GM19324 (cell line): Measurements from ENCODE around the gene HOXC13.

Experiments used
- ATAC-seq: cut with Tn5 transposase; IDR thresholded peaks from one replicate; pipeline ENCODE4 v1.9.1; 2021; ENCODE audit warnings: mild to moderate bottlenecking, moderate library complexity; ENCODE audit not compliant: unreplicated experiment, low FRiP score

HOXC13 gene

DNA sequence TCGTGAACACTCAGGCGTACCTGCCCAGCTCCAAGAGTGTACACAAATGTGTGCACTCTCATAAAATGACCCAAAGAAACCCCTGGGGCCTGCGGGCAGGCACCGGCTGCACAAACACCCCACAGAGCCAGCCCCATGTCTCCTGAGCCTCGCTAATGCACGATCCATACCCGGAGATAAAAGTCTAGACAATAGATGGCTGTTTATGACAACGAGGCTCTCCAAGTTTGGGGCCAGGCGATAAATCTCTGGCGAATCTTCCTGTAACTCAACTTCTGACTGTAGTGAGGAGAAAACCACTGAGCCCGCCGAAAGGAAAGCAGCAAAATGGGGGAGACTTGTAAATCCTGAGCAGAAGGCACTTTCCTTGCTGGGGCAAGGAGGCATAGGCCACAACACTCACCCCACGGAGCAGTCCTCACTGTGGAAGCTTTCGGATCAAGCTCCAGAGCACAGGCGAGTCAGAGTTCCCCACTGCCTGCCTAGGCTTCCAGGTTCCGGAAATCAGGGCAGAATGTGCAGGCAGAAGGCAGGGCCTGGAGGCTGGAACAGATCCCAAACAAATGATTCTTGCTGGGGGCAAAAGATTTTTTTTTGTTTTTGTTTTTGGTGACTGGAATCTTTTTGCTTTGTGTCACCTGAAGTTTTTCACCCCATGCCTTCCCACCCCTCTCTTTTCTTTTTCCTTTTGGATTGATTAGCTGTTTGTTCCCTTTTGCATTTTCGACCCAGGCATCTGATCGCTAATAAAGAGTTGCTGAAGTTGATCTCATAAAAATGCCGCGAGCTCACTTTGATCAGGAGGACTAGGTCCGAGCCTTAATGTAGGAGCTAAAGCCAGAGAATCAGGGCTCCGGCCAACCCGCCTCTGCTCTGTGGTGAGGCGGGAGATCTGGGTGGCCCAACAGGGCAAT, 29.8 kb downstream of the HOXC13 start:
- ATAC-seq = no peak

DNA sequence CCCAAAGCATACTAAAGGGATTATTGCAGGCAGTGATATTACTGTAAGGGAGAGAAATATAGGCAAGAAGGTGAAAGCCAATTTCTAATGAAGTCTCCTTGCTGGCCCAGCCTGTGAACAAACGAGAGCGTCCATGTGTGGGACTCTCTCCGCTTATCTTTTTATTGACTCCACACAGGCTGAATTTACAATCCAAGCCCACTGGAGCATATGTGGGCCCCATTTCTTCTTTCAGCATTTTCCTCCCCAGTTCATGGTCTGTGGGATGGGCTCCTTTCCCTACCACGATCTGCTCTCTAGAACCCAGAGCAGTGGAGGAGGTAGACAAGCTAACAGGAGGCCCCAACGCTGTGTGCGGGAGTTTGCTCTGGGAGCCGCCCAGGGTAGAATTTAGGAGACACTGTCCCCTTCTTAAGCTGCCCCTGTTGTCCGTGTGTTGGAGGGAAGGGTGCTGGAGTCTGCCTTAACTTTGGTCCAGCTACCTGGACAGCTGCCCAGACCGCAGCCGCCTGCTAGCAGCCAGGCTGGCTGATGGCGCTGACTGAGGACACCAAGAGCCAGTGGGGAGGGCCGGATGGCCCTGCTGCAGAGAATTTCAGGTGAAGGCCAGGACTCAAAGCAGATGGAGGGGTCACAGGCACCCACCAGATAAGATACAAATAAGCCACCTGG, 31.1 kb downstream of the HOXC13 start:
- ATAC-seq = no peak

DNA sequence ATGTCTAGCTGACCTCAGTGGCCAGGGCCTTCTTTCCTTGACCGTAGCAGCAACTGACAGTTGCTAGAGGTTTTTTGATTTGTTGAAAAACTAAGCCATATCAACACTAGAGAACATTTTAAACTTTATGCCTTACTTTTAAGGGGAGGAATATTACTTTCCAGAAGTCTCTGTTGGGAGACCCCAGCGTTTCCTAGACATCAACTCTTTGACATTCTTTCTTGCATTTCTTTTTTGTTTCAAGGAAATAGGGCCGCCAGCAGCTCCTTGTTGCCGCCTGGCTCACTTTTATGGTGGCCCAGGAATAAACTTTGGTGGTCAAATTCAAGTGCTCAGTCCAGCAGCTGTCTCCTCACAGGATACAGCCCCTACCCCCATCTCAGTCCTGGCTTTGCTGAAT, 31.8 kb downstream of the HOXC13 start:
- ATAC-seq = no peak

DNA sequence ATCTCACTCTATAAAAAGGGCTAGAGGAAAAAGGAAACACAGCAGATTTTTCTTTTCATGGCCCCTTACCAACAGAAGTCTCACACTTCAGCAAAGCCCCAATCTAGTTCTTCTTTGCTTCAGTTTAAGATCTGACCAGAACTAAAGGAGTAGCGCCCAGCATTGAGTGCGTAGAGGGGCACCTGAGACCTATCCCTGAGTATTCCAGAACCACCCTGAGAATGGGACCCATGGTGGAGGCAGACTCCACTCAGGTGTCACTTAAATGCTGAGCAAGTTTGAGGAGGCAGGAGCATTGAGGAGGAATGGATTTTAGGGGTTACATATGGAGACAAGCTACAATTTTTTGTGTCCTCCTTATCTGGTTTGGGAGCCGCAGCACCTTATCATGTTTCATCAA, 32.5 kb downstream of the HOXC13 start:
- ATAC-seq = no peak

DNA sequence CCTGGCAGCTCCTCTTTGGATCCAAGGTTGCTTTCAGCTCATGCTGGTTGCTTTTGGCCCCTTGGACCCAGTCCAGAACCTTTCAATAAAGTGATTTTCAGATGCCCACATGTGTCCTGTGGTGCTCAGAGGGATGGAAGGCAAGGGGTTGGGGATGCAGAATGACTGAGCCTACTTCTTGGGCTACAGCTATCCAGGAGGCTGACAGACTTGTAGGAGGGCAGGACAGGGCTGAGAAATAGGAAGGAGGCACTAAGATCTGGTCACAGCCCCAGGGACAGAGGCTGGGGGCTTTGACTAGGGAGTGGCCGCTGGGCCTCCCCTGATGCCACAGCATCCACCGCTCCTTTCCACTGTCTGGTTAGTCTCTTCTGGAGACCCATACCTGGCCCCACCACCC, 33.1 kb downstream of the HOXC13 start:
- no peak for ATAC-seq

DNA sequence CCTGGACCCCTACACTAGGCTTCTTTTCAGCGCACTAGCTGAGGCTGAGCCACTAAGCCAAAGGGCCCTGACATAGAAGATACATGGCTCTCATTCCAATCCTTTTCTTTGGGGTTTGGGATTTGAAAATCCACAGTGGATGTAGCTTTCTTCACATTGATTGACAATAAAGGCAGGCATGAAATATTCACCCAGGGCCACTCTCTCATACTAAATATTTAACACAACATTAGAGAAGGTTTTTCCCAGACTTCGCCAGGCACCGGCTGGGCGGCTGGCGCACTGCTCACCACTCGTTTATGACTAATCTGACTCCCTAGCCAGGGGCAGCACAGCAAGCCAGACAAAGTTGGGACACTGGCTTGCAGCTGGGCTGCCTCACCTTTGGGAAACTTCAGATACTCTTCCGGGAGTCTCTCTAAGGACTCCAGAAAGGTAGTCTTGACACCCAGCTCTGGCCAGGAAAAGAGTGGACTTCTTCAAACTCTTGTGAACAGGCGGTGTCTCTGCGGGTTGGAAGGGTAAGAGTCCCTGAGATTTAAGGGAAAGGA, 33.6 kb downstream of the HOXC13 start:
- no peak for ATAC-seq

DNA sequence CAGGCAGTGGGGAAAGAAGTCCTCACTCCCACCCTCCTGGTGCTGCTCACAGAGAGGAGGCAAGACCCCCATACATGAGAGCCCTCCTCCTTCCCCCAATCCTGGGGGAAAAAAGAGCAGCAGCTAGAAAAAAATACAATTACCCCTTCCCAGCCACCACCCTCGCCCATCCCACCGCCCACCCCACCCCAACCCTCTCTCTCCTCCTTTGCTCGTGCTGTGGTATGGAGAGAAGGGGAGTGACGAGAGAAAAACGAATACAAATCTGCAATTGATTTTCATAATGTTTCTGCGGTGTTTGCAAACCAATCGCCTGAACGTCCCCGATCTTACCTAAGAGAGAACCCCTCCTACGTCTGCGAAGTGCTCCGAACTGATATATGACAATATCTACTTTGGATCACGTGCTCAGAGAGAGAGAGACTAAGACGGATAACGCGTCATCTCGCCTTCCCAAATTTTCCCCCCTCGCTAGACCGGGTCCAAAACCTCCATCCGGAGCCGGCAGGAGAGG, 34.1 kb downstream of the HOXC13 start, which contains the start of gene HOXC11:
TSS of gene HOXC11 (plus strand) at position 405 of the 514 bp plus-strand sequence. CDS start 116 bp downstream, outside the sequence.
- no peak for ATAC-seq

DNA sequence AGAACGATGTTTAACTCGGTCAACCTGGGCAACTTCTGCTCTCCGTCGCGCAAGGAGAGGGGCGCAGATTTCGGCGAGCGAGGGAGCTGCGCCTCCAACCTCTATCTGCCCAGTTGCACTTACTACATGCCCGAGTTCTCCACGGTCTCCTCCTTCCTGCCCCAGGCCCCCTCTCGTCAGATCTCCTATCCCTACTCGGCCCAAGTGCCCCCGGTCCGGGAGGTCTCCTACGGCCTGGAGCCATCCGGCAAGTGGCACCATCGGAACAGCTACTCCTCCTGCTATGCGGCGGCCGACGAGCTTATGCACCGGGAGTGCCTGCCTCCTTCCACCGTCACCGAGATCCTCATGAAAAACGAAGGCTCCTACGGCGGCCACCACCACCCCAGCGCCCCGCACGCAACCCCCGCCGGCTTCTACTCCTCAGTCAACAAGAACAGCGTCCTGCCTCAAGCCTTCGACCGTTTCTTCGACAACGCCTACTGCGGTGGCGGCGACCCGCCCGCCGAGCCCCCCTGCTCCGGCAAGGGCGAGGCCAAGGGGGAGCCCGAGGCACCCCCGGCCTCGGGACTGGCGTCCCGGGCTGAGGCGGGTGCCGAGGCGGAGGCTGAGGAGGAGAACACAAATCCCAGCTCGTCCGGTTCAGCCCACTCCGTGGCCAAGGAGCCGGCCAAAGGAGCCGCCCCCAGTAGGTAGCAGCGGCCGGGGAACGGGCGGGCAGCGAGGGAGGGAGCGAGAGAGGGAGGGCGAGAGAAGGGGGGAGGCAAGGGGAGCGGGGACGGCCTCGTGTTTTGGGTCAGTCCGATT, 34.8 kb downstream of the HOXC13 start:
- no peak for ATAC-seq

DNA sequence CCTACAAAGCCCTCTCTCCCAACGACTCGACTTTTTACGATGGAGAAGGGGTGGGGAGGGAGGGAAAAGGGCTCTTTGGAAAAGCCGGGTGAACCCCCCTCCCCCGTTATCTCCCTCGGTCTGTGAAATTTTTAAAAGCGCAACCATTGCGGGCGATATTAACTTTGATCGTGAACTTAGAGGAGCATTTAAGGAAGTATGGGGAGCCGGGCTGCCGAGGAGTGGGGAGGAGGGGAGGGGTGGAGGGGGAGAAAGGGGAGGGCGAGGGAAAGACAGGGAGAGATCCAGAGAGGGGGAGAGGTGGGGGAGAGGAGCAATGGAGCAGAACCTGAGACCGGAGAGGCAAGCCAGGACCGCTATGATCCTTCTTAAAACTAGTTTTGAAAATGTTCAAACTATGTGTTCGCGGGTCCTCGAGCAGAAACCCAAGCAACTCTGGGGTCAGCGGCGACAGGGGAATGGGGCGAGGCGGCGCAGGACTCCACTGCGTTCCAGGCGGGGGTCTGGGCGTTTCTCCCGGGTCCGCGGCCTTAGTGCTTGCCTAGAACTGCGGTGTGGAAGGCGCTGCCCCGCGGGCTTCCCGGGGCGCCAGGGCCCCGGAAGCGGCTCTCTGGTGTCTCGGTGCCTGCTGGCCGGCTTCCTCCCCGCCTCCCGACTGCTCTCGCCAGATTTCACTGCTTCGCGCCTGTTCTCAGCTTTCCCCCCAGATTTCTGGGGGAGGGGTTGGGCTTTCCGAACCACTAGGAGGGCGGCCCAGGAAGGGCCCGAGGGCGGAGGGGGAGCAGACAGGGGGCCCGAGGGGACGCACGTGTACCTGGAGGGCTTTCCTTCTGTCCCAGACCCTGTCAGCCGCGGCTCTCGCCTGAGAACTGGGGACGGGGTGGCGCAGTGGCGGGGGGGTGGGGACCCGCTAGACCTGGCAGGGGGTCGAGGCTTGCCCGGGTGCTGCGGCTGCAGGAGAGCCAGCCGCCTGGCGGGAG, 35.7 kb downstream of the HOXC13 start, which contains the start of gene HOTAIR:
TSS of gene HOTAIR (minus strand) at position 871 of the 980 bp plus-strand sequence.
- no peak for ATAC-seq

DNA sequence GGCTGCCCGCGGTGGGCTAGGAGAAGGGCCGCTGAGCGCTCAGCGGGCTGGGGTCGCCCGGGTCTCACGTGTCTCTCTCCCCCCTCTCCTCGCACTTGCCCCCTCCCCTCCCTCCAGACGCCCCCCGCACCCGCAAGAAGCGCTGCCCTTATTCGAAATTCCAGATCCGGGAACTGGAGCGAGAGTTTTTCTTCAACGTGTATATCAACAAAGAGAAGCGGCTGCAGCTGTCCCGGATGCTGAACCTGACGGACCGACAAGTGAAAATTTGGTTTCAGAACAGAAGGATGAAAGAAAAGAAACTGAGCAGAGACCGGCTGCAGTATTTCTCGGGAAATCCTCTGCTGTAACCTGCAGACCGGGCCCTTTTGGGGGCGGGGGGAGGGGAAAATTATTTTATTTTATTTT, 36.4 kb downstream of the HOXC13 start:
- ATAC-seq = no peak

DNA sequence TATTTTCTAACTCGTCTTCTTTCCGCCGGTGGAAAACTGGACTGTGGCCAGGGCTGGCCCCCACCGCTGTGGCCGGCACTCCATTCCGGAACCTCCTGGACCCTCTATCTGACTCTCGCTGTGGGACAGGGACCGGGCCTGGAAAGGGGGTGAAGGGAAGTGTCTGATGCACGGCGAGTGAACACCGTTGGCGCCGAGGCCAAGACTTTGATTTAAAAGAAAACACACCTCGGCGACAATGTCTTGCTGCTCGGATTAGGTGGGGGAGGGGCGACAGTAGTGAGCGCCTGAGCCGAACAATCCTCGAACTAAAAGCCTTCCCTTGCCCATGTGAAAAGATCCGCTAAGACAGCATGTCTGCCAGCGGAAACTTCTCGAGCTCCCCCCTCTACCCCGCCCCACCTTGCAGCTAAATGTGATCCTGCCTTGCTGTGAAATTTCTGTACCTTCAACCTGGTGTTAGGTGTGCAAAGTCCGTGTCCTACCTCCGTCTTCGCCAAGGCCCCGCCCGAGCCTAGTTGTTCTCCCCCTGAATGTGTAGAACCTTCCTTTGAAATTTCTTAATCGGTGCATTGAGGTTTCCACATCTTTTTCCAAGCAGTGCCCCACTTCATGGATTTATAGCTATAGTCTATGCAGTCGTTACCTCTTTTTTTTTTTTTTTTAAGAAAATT, 37.0 kb downstream of the HOXC13 start:
- no peak for ATAC-seq

DNA sequence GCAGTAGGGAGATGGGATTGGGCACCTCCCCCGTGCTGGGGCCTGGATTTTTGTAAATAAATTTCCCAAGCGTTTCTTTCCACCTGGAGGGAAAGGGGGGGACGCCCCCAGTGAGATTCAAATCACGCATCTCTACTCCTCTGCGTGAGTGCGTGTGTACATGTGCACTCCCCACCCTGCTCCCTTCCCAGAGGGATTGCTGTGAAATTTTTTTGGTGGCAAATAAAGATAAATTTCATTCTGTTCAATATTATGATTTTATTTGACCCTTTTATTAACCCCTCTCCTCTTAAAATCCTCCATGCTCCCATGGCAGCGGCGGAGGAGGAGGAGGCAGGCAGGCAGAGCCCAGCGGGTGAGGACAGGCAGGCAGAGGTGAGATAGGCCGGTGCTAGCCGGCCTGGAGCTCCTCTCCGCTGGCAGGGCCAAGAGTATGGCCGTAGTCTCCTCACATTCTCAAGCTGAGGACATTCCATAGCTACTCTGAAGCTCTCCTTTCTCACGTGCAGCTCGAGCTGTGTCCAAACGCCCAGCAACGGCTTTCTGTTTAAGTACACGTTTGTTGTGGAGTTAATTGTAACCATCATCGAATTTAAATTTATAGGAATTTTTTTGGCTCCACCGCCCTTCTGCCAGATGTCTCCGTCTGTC, 37.7 kb downstream of the HOXC13 start:
- ATAC-seq = no peak

DNA sequence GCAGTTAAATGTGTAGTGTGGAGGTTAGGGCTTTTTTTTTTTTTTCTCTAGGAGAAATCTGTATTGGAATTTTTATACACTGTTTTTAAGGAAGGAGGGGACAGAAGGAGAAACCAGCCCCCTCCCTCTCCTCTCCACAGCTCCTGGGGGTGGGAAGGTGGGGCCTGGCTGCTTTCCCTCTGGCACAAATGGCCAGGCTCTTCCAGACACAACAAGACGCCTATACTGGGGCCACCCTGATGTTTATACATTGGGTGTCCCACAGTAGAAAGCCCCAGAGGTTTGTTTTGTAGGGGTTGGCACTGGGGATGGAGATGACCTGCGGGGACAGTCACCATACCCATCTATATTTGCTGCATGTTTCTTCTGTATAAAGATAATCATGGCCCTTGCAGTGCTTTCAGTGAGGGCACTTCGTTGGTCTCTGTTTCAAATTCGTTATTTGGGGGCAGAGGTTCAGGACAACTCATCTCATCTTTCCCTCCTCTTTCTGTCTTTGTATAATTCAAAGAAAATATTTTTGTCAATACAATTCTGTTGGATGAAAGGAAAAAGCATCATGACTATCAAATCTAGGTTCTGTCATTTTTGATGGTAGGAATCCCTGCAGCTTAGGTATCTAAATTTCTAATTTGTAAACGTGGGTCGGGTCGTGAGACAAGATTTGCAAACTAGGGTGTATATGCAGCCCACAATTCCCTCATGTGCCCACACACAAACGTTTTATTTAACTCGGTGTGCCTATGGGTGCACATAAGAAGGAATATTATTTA, 38.4 kb downstream of the HOXC13 start:
- ATAC-seq = no peak

DNA sequence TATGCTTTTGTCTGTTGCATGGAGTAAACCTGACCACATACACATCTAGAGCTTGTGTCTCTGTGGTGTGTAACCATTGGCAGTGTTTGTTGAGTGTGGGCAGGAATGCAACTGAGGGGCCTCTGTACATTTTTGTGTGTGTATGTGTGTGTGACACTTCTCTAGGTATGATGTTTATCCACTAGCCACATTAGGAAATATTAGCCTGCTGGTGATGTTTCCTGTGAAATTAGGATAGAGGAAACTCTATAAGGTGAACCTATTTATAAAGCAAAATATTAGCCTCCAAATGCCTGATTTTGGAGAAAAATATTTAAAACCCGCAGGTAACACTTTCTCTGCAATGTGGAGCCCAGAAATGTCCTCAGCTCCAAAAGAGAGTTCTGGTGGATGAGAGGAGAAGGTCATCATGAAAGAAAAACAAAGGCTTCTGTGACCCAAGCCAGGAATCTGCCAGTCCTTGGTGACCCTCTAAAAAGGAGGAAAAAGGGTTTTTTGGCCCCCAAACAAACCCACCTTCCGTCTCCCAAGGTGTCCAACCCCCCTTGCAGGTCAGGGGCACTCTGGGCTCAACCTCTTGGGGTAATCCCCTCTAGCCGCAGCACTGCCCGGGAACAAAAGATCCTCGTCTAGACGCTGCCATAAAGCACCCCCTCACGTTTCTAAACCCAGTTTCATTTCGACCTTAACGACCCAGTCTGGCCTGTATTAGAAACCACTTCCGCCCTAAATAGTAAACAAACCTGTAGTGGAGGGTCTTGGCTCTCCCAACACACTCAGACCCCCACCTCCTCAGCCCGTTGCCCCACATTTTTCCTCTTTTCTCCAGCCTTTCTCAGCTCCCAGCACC, 39.2 kb downstream of the HOXC13 start:
- no peak for ATAC-seq

DNA sequence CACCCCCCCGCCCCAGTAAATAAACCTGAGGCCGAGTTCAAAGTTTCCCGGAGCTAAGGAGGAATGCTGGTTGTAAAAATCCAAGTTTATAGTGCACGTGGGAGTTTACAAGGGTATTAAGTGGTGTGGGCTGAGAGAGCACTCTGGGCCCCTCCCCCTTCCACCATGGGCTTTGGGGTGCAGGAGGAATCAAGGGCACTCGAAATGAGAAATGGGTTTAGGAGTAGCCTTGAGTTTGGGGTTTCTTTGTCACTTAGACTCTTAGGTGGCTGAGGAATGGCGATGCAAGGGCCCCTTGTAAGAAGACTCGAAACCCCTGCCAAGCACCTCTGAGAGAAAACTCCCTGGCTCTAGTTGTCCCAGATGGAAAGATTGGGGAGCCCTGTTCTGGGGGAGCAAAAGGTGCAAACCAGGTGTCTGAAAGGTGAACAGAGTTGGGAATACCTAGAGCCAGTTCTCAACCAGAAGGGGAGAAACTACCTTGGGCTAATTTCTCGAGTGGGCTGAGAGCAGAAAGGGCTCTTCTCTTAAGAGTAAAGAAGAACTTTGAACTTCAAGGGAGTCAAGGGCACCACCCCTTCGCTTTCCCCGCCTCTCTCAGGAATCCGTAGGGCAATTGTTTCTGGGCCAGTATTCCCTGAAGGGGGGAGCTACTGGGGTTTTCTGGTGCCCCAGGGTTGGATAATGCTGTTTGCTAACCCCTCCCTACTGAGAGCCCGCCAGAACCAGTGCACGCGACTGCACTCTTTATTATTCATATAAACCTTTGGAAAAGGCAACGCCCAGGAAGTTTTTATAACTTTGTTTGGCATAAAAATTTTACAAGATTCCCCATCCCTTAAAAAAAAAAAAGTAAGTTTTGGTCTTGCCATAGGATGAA, 40.1 kb downstream of the HOXC13 start:
- ATAC-seq = no peak
